Measurements from ENCODE around the gene THSD4.
"Not testable (repeated sequence)": the region's sequence is repeated elsewhere in the genome, so short reads cannot be mapped to it uniquely, and the experiment has no call there.

The THSD4 gene

DNA sequence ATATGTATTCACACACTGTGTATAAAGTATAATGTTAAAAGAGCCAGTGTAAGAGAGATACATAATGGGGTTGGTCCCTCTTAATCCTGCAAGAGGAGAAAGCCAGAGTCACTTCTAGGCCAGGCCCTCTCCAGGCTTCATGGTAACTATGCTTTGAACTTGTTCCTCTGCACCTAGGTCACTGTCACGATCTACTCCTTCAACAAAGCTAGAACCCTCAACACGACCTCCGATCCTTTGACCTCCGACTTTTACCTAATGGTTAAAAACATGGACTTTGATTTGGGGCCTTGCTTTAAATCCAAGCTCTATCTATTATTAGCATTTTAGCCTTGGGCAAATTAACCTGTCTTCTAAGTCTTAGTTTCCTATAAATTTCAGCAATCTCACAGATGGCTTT, 541.2 kb downstream of the THSD4 start:
- no peak for DNase-seq (ENCODE audit: low read depth in 2 of 2)

DNA sequence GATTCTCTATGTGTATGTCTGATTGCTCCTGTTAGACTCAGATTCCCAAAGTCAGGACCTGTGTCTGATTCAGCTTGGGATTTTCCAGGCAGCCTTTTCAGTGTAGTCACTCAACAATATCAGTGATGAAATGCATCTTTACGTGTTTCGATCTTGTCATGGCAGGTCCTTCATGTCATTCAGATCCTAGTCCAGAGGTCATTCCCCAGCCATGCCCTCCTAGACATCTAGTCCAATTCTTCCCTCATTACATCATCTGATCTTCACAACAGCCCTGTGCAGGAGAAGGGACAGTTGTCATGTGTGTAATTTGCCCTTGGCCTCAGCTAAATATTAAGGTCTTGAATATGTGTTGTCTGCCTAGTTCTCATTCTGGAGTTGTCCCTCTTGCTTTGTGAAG, 541.9 kb downstream of the THSD4 start:
- DNase-seq (ENCODE audit: low read depth in 2 of 2), result no peak

- DNase-seq (ENCODE audit: low read depth in 2 of 2), result no peak
Observed at GRCh38 chr15:71658036-71658435, 542.8 kb downstream of the THSD4 start.

GRCh38 chr15:71658827-71659729, 543.8 kb downstream of the THSD4 start:
- DNase-seq (ENCODE audit: low read depth in 2 of 2), result no peak

DNA sequence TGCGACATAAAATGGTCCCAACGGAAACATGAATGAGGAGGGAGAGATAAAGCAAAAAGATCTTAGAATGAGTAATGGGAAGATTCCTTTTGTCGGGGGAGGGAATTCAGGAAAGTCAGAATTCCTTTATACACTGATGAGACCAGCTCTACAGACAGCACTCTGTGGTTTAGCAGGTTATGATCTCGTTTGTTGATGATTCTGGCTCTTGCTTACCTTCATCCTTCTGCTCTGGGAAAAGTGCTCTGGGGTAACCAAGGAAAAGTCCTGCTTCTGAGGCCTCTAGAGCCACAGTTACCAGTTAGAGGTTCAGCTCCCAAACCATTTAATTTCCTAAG, 544.4 kb downstream of the THSD4 start:
- no peak for DNase-seq (ENCODE audit: low read depth in 2 of 2)

- DNase-seq (ENCODE audit: low read depth in 2 of 2), result no peak
Observed at GRCh38 chr15:71660501-71660900, 545.2 kb downstream of the THSD4 start.

GRCh38 chr15:71662306-71662705, 547.0 kb downstream of the THSD4 start:
- no peak for DNase-seq (ENCODE audit: low read depth in 2 of 2)

DNA sequence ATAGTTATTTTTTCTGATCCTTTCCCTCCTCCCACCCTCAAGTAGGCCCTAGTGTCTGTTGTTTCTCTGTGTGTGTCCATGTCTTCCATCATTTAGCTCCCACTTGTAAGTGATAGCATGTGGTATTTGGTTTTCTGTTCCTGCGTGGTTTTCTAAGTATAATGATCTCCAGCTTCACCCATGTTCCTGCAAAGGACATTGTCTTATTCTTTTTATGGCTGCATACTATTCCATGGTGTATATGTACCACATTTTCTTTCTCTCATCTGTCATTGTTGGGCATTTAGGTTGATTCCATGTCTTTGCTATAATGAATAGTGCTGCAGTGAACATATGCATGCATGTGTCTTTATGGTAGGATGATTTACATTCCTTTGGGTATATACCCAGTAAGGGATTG, 549.4 kb downstream of the THSD4 start:
- DNase-seq (ENCODE audit: low read depth in 2 of 2), result no peak

DNA sequence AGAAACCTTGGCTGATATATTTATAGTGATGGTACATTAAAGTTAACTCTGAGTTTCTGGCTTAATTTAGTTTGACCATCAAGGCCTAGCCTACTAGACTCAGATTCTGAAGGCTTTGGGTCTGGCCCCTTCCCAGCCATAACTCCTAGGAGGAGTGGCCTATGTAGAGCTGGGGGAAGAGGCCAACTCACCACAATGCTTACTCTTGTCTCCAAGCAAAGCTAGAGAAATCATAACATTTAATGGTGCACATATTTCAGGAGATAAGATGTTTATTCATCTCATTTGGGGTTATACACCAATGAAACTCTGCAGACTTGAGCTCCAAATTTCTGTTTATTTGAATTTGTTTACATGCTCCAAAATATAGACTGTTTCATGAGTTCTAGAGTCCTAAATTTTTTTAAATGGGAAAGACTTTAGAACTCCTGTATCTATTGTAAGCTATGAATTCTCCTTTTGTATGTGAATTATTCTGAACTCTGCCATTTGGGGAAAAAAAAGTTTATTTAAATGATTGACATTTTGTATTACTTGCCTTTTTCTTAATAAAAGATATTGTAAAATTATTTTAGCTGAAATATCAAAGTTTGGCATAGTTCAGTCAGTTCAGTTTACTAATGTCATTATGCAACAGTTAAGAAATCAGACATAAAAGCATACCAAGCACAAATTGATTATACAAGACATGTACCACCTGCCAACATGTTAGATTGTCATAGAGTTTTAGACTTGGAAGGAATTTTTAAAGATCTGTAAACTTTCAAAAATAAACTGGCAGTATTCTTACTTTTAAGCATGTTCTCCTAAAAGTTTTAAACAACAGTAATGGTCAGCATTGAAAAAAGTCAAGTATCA, 551.7 kb downstream of the THSD4 start:
- DNase-seq (ENCODE audit: low read depth in 2 of 2), result no peak

DNA sequence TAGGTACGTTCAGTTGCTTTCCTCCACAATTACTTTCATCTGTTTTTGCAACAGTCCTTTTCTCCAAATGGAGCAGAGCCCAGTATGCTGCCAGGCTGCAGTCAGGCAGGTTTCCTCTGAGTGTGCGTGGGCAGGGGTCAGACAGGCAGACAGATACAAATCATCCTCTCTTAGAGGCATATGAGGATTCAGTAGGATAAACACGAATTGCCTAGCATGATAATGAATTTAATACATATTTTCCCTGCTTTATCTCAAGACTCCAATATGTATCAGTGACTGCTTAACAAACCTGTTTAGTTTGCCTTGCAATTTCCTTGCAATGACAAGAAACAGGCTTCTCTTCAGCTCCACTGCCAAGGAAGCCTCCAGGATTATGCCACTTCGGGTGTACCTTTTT, 554.4 kb downstream of the THSD4 start:
- no peak for DNase-seq (ENCODE audit: low read depth in 2 of 2)

- DNase-seq (ENCODE audit: low read depth in 2 of 2), result not testable (repeated sequence)
Observed at GRCh38 chr15:71670222-71670621, 555.0 kb downstream of the THSD4 start.

DNA sequence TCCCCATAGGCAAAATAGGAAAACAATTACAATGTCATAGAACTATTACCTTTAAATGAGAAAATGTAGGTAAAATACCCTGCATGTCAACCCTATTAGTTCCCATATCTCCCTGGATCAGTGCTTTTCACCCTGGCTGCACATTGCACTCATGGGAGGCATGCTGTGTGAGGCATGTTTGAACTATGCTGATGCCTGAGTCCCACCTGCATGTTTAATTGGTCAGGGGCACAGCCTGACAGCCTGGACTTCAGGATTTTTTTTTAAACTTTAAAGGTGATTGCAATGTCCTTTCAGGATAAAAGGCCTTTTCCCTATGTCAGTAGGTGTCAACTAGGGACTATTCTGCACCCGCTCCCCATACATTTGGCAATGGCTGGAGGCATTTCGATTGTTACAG, 559.1 kb downstream of the THSD4 start:
- DNase-seq (ENCODE audit: low read depth in 2 of 2), result no peak

GRCh38 chr15:71677352-71677751, 562.1 kb downstream of the THSD4 start:
- no peak for DNase-seq (ENCODE audit: low read depth in 2 of 2)

- DNase-seq (ENCODE audit: low read depth in 2 of 2), result no peak
Observed at GRCh38 chr15:71677766-71678165, 562.5 kb downstream of the THSD4 start.

DNA sequence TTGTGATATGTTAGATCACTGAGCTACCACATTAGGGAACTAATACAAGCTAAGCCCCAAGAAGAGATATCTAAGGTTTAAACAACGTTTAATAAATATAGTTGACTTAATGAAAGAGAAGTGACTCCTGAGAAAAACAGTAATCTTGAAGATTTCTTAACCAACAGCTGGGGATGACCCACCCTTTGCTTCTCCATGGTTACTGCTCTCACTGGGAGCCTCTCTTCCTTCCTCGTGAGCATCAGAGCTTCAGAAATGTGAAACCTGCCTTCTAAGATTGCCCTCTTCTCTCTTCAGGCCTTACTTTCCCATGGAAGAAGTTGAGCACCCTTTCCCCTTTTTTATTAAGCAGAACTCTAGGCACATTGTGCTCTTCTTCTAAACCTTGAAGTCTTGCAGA, 562.9 kb downstream of the THSD4 start:
- no peak for DNase-seq (ENCODE audit: low read depth in 2 of 2)

- DNase-seq (ENCODE audit: low read depth in 2 of 2), result no peak
Observed at GRCh38 chr15:71678605-71679004, 563.3 kb downstream of the THSD4 start.

DNA sequence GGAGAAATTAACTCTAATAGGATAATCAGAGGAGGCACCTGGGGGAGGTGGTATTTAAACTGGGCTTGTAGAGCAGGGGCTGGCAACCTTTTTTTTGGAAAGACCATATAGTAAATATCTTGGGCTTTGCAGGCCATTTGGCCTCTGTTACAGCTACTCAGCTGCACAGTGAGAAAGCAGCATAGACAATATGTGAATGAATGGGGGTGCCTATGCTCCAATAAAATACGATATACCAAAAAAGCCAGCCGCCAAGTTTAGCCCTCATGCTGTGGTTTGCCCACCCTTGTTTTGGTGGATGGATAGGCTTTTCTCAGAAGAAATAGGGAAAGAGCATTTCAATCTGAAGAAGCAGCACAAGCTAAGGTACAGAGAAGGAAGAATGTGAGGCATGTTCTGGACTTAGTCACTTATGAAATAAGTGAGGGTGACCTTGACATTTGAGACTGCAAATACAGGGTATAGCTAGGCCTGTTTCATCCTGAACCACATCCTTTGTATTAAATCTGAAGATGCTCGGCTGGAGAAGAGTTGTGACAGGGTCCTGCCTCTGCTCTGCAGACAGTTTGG, 564.0 kb downstream of the THSD4 start:
- no peak for DNase-seq (ENCODE audit: low read depth in 2 of 2)

DNA sequence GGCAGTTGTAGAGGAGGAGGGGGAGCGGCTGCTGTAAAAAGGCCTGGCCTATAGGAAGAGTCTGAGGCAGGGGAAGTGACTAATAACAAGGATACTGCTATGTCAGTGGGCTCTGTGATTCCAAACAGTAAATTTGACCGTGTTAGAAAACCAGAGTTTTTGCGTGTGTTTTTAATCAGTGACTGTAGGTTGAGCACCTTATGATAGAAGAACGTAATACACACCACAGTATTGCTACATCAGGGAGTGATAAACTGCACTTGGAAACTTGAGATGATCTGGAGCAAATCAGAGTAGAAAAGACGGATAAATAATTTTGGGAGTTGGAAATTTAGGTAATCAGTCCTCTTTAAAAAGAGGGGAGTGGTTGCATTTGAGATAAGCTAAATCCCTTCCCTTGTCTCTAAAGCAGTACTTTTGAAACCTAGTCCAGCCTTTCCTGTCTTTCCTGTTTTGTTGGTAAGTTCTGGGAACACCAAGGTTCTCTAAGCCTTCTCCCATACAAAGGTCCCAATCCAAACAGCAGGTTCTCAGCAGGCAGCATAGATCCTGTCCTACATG, 564.6 kb downstream of the THSD4 start:
- DNase-seq (ENCODE audit: low read depth in 2 of 2), result no peak

- no peak for DNase-seq (ENCODE audit: low read depth in 2 of 2)
Observed at GRCh38 chr15:71682001-71682400, 566.7 kb downstream of the THSD4 start.

GRCh38 chr15:71683411-71684274, 568.4 kb downstream of the THSD4 start:
- DNase-seq (ENCODE audit: low read depth in 2 of 2), result no peak

DNA sequence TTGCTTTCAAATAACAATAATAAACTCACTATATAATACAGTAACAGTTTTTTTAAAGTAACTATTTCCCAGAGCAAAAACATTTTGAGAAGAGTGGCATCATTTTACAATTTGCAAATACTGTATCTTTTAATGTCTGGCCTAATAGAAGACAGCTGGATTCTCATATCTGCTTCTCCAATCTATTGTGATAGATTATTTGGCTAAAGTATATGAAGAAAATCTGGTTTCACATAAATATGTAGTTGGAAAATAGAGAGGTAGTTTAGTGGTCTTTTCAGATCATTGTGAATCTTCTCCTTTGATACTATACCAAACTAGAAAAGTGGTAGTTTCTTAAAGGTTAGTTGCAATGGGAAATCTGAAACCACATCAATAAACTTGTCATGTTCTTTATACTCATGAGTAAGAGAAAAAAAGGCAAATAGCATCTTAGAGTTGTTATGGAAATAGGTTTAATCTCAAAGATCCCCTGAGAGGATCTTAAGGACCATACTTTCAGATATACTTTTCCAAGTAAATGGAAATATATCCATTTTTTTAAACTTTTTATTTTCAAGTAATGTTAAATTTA, 570.2 kb downstream of the THSD4 start:
- DNase-seq (ENCODE audit: low read depth in 2 of 2), result no peak

All from stimulated activated CD4-positive, alpha-beta T cell treated with anti-CD3 and anti-CD28 coated beads, Interleukin-1b, Interleukin-23, amount 100 ng/mL, for 1 hour (primary cell).